Upper lobe of right lung (tissue), 1 donor: ENCODE results near the gene MALAT1. TPM values are rescaled to one million over a fixed set of nuclear protein-coding genes. Genes with fewer than 3 reads are reported as not detected.
A peak's percentile ranks its signal among the peaks of the same experiment; 100 is the strongest.

Experiments used
- ATAC-seq: fragments of 200-7000 bp; cut with Tn5 transposase; one replicate; pipeline ENCODE4 v1.9.1; 2020; ENCODE audit warnings: mild to moderate bottlenecking, moderate library complexity
- DNase-seq: peaks from one replicate; pipeline ENCODE4 v3.0.0-alpha.2; 2020
- H3K27ac ChIP-seq: fragments of 200-600 bp; one replicate; pipeline ENCODE4 v1.8.0; 2022
- H3K27me3 ChIP-seq: fragments of 200-600 bp; one replicate; pipeline ENCODE4 v1.8.0; 2022; ENCODE audit warnings: mild to moderate bottlenecking
- H3K36me3 ChIP-seq: fragments of 200-600 bp; one replicate; pipeline ENCODE4 v1.8.0; 2022
- H3K4me1 ChIP-seq: fragments of 200-600 bp; one replicate; pipeline ENCODE4 v1.8.0; 2022
- H3K4me3 ChIP-seq: fragments of 200-600 bp; one replicate; pipeline ENCODE4 v1.8.0; 2022; ENCODE audit warnings: mild to moderate bottlenecking
- H3K9me3 ChIP-seq: fragments of 200-600 bp; one replicate; pipeline ENCODE4 v1.8.0; 2022
- intact Hi-C: fragments of 100-400 bp; cut with DNase I; formaldehyde crosslinking; loops from one replicate; pipeline ENCODE4 v1.11.0; 2022
- total RNA-seq: library from RNA; stranded (reverse); fragmentation: NEBNext Ultra II Directional; extraction: Animal tissue kit (Norgen Biotek cat#: 25700); gene quantifications from one replicate; pipeline ENCODE4 v1.2.1, GENCODE V29; 2021
- TF ChIP-seq, protein P1 (sequence below): fragments of 200-600 bp; IDR thresholded peaks from one replicate; pipeline ENCODE4 v1.8.0; 2022; ENCODE audit warnings: antibody characterized with exemption
- donor health status: DM: no; HTN: yes; CAD: no; lungs with severe emphysema.

MALAT1 gene
- total RNA-seq, 1 donor from 2014 or later, result 11,917 TPM

DNA sequence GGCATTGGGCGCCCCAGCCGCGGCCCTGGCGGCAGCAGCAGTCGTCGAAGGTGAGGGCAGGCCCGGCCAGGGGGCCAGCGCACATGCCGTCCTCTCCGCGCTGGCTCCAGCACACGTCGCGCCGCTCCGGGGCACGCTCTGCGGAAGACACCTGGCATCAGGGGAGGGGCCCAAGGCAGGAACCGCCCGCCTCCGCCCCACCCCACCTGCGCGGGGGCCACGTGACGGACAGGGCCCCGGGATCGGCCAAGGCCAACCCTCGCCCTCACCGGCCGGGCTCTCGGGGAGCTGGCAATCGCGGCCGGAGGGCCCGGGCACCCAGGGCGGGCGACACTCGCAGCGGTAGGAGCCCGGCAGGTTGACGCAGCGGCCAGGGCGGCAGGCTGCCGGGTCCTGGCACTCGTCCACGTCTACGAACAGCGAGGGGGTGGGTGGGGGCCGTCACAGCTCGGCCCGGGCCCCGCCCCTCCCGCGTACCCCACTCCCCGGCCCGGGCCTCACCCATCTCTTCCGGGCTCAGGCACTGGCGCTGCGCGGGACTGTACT lies 41.0 kb downstream of the MALAT1 start:
- peaks cover 39% of the 10 kb centered on the region for H3K36me3 ChIP-seq
- intact Hi-C loops, result no loop called here
- H3K27ac ChIP-seq, result peak overlapping the region; percentile 90
- no peaks in the 10 kb centered on the region for H3K9me3 ChIP-seq
- no peaks in the 10 kb centered on the region for H3K27me3 ChIP-seq
- ATAC-seq (peak; percentile 42), DNase-seq (no peak)
- peak overlapping the region; percentile 55 for H3K4me3 ChIP-seq
- peaks cover 24% of the 10 kb centered on the region for H3K4me1 ChIP-seq
- TF ChIP-seq, protein P1, sequence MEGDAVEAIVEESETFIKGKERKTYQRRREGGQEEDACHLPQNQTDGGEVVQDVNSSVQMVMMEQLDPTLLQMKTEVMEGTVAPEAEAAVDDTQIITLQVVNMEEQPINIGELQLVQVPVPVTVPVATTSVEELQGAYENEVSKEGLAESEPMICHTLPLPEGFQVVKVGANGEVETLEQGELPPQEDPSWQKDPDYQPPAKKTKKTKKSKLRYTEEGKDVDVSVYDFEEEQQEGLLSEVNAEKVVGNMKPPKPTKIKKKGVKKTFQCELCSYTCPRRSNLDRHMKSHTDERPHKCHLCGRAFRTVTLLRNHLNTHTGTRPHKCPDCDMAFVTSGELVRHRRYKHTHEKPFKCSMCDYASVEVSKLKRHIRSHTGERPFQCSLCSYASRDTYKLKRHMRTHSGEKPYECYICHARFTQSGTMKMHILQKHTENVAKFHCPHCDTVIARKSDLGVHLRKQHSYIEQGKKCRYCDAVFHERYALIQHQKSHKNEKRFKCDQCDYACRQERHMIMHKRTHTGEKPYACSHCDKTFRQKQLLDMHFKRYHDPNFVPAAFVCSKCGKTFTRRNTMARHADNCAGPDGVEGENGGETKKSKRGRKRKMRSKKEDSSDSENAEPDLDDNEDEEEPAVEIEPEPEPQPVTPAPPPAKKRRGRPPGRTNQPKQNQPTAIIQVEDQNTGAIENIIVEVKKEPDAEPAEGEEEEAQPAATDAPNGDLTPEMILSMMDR, result no peak

DNA sequence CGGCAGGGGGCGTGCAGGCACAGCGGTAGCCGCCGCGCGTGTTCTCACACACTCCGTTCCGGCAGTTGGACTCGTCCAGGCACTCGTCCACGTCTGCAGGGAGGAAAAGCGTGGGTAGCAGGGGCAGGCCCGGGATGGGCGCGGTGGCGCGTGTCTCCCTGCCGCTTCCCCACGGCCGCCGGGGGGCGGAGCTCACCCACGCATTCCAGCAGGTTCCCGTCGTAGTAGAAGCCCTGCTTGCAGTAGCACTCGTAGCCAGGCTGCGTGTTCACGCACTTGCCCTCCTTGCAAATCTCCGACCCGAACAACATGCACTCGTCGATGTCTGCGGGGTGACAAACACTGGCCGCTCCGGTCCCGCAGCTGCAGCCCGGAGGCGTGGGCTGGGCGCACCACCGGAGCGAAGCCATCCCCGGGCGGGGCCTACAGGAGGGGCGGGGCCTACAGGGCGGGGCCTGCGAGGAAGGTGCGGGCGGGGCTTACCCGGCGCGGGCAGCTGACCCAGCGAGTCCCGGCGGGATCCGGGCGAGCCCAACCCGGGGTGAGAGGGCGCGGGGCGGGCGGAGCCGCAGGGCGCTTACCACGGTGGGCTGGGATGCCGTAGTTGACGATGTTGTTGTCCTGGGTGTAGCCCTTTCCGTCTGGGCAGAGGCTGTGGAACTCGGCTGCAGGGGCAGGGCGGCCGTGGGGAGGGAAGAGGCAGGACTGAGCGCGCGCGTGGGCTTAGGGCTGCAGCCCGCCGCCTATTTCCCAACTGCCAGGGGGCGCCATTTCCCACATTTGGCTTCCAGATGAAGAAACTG lies 41.6 kb downstream of the MALAT1 start:
- Histone ChIP-seq H3K4me3 (peak overlapping the region; percentile 55), H3K9me3 (no peaks in the 10 kb centered on the region), H3K4me1 (peaks cover 24% of the 10 kb centered on the region), H3K27me3 (no peaks in the 10 kb centered on the region), H3K36me3 (peaks cover 32% of the 10 kb centered on the region), H3K27ac (peak overlapping the region; percentile 90)
- peak; percentile 93 for ATAC-seq
- DNase-seq, result peak; percentile 97
- TF ChIP-seq, protein P1, result peak; percentile 80
- intact Hi-C loops, result no loop called here

DNA sequence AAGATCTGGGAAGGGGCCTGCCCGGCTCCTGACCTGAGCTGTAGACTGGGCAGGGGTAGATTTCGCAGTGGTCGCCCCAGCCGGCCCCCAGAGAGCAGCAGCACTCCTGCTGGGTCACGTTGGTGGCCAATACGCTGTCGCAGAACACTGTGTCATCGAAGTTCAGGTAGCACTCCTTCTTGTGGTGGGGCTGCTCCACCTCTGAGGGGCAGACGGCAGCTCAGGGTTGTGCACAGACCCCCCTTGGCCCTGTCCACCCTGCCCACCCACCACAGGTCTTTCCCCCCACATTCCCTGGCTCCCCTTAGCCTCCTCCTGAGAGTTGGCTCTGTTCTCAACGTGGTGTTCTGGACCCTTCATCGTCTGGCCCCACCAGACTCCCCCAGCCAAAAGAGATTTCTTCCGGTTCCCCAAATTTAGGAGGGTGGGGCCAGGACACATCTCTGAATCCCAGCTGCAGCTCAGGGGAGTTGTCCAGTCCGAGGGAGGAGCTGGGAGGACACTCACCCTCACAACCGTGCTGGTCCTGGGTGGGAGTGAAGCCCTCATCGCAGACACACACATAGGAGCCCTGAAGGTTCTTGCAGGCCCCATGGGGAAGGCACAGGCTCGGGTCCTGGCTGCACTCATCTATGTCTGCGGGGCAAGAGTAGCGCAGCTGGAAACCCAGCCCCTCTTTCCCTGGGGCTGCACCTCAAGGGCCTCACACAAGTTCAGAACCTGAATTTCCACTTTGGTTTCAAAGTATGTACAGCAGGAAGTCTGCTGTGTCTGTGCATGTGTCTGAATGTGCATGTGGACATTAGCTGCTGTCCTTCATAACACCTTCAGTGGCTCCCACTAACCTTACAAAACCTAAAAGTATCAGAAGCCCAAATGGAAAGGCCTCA lies 42.5 kb downstream of the MALAT1 start:
- Histone ChIP-seq H3K36me3 (peaks cover 24% of the 10 kb centered on the region), H3K4me1 (peaks cover 24% of the 10 kb centered on the region), H3K27me3 (no peaks in the 10 kb centered on the region), H3K9me3 (no peaks in the 10 kb centered on the region), H3K4me3 (peak overlapping the region; percentile 55), H3K27ac (peak overlapping the region; percentile 90)
- intact Hi-C loops, result no loop called here
- ATAC-seq, result no peak
- TF ChIP-seq, protein P1, result no peak
- DNase-seq, result no peak

DNA sequence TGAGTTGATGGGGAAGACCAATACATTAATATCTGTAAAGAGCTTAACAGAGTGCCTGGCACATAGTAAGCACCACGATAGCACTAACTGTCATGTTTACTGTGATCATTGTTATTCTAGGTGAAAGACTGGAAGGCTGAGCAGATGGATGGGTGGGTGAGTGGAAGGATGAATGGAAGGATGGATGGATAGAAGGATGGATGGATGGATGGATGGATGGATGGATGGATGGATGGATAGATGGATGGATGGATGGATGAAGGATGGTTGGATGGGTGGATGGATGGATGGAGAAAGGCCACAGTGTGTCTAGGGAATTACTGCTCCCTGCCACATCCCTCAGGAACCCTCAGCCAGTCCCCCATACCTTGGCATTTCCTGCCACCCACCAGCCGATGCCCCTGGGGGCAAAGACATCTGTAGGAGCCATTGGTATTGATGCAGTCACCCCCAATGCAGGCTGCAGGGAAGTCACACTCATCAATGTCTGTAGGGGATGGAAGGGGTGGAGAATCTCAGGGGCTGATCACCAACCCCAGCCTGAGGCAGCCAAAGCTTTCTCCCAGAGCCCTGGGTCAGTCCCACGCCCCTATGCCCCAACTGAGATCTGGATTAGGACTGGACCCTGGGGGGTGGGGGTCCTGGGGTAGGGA lies 44.0 kb downstream of the MALAT1 start:
- Histone ChIP-seq H3K9me3 (no peaks in the 10 kb centered on the region), H3K4me1 (peaks cover 28% of the 10 kb centered on the region), H3K27me3 (no peaks in the 10 kb centered on the region), H3K4me3 (no peak overlapping the region), H3K27ac (no peak overlapping the region), H3K36me3 (peaks cover 13% of the 10 kb centered on the region)
- DNase-seq (no peak), ATAC-seq (no peak)
- intact Hi-C loops, result no loop called here
- TF ChIP-seq, protein P1, result no peak

DNA sequence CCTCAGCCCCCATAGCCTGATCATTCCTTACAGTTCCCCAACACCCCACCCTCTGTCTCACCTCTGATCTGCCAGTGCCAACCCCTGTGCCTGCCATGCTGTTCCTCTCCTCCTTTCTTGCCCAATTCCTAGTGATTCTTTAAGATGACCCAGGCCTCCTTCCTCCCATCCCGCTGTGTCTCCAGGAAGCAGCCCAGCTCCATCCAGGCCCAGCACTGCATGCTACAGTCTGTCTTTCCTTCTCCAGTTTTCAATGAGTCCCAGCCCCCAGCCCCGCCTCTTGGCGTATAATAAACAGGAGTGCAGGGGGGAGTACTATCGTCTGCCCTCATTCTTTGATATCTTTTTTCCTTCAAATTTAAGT lies 47.0 kb downstream of the MALAT1 start:
- no peaks in the 10 kb centered on the region for H3K9me3 ChIP-seq
- peak overlapping the region; percentile 60 for H3K27ac ChIP-seq
- peaks cover 6% of the 10 kb centered on the region for H3K36me3 ChIP-seq
- H3K4me3 ChIP-seq, result peak overlapping the region; percentile 50
- TF ChIP-seq, protein P1, result no peak
- DNase-seq (no peak), ATAC-seq (no peak)
- peaks cover 22% of the 10 kb centered on the region for H3K4me1 ChIP-seq
- intact Hi-C loops, result no loop called here
- no peaks in the 10 kb centered on the region for H3K27me3 ChIP-seq
